HG03558 (cell line): Measurements from ENCODE around the gene ABR.
"Not testable (repeated sequence)": the region's sequence is repeated elsewhere in the genome, so short reads cannot be mapped to it uniquely, and the experiment has no call there.

Experiments used
- ATAC-seq: cut with Tn5 transposase; IDR thresholded peaks from one replicate; pipeline ENCODE4 v1.9.1; 2021; ENCODE audit warnings: moderate number of reproducible peaks; ENCODE audit not compliant: unreplicated experiment; ENCODE audit errors: extremely low read depth

The ABR gene

DNA sequence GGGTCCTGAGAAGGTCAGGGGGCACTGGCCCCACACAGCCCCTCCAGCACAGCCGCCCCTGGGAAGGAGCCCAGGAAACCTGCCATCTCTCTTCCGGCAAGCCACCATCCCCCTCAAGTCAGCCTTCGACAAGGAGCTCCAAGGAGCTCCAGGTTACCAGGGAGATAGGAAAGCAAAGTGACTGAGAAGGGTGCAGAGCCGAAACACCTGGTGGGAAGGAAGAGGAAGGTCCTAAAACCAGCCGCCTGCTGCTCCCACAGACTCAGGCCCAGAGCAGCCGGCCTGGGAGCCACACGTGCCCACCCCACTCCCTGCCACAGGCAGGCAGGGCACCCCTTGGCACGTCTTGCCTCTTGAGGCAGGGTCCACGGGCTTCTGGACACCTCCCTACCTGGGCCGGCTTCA, 102.2 kb downstream of the ABR start:
- no peak for ATAC-seq

DNA sequence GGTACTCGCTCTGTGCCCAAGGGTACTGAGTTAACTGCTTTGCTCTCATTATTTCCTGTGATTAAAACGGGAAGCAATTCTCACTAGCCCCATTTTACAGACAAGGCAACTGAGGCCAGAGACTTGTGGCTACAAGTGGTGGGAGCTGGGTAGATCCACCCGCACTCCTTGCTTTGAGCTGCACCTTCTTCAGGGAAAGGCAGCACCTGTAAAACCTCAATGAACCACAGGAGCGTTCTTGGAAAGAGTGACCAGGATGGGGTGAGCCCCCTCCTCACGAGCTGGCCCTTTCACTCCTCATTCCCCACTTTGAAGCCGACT, 102.8 kb downstream of the ABR start:
- ATAC-seq, result no peak

DNA sequence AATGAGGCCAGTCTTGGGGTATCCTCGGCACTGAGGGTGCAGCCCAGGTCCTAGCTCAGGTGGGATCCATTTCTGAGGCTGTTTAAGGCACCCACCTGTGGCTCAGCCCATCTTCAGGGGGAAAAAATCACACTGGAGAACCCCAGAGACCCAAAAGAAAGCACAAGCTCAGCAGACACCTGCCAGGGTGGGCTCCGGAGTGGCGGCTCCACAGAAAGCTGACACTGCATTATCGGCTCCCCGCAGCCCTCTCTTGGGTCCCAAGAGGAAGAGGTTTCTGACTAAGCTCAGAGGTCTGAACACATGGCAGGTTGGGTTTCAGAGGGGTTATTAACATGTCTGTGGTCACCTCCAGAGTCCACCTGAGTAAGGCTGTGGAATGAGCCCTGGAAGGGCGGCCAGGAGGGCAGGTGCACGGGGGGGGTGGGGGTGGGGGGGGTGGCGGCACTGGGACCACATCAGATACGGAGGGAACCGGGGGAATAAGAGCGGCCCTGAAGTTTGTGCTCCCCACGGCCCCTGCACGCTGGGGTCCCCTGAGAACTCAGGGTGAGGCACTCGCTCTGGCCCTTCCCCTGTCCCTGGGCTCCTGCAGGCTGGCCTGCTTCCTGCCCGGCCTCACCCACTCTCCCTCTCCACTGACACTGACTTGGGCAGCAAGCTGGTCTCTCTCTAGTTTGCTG, 103.3 kb downstream of the ABR start:
- ATAC-seq, result no peak

DNA sequence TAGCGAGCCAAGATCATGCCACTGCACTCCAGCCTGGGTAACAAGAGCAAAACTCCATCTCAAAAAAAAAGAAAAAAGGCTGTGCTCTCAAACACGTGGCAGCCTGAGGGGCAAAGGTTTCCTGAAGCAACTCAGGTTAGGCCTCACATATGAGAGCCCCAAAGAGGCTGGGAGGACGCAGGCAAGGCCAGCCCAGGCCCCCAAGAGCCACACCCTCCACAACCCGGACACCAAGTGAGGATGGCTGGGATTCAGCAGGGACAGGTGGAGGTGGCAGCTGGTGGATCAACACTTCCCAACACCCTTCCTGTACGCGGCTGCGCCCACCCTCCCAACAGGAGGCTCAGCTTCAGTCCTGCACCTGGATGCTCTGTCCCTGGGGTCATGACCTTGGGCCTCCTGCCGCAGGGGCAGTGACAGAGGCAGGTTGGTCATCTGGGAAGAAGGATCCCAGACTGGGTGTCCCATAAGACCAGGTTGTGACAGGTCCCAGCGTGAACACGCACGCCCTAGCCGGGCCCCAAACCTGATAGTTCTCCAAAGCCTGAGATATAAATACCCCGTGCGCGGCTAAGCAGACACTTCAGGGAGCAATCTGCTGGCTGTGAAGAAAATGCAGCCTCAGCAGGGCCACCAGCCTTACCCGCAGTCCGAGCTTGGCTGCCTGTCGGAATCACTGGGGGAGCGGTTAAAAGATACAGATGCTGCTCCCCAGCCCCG, 104.7 kb downstream of the ABR start:
- no peak for ATAC-seq

DNA sequence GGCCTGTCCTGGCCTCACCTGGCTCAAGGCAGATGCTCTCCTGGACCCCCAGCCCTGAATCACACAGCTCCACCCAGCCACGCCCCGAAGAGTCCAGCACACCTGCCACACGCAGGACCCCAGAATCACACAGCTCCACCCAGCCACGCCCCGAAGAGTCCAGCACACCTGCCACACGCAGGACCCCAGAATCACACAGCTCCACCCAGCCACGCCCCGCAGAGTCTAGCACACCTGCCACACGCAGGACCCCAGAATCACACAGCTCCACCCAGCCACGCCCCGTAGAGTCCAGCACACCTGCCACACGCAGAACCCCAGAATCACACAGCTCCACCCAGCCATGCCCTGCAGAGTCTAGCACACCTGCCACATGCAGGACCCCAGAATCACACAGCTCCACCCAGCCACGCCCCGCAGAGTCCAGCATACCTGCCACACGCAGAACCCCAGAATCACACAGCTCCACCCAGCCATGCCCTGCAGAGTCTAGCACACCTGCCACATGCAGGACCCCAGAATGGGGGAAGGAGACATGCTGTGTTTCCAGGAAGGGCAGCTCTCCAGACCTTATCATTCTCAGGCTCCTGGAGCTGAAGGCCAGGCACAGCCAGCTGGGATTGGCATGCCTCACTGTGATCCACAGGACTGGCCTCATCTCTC, 105.7 kb downstream of the ABR start:
- not testable (repeated sequence) for ATAC-seq

DNA sequence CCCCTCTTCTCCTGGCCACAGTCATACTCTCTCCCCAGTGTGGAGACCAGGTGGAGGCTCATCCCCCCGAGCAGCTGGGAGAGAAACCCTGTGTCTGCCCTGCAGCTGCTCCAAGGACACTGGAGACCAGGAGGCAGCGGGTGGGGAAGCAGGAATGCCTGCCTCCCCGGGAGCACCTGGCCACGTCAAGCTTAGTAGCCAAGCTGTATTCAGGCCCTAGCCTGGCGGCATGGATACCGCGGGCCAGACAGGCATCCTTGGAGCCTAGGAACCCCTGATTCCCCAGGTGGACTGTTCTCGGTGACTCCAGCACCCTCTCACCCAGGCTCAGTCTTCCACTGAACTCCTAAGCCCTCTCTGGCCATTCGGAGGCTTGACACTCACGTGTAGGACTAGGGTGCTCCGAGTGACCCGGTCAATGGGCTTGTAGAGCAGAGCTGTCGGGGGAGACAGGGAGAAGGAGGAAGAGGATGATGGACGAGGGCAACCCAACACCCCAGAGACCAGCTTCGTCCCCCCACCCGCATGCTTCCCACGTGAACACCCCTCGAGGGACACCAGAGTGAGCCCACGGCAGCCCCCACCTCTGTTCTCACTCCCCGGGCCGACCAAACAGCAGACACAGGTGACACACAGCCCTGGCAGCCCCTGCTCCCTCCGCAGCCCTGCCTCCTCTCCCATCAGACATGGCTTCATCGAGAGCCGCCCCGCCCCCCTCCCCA, 106.4 kb downstream of the ABR start:
- no peak for ATAC-seq

DNA sequence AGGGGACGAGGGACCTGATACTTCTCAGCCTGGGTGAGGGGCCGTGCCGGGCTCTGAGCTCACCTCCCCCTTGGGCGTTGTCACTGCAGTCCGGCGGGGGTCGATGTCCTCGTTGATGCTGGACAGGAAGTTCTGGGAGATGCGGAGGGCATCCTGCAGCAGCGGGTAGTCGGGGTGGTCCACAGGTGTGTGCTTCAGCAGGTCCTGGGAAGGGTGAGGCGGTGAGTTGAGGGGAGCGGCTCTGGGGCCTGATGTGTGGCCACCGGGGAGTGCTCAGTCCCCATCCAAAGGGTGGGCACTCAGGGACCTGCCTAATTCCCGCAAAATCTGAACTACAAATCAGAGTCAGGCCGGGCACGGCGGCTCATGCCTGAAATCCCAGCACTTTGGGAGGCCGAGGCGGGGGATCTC, 107.2 kb downstream of the ABR start:
- no peak for ATAC-seq

DNA sequence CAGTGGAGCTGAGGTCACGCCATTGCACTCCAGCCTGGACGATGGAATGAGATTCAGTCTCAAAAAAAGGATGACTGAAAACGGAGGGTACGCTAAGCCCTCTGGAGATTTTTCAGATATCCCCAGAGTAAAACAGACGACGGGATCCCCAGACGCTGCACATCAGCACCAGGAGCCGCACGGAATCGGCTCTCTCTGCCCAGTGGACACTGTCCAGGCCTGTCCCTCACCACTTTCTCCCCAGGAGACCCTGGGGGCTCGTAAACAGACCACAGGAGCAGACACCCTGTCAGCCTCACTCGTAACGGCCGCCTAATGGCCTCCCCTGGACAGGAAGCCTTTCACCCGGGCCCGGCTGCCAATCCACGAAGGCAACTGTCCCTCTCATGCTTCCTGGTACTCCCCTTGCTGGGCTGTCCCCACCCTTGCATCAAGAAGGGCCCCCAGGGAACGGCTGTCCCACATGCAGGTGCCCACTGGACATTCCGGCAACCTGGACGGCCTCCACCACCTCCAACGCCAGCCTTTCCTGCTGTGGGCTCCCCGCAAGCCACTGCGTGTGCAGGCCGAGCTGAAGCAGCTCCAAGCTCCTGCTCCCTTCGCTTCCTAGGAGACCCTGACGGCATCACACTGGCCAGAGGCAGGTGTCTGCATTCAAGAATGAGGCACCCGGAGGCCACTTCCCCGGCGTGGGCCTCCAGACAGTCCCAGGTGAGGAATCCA, 108.5 kb downstream of the ABR start:
- no peak for ATAC-seq

DNA sequence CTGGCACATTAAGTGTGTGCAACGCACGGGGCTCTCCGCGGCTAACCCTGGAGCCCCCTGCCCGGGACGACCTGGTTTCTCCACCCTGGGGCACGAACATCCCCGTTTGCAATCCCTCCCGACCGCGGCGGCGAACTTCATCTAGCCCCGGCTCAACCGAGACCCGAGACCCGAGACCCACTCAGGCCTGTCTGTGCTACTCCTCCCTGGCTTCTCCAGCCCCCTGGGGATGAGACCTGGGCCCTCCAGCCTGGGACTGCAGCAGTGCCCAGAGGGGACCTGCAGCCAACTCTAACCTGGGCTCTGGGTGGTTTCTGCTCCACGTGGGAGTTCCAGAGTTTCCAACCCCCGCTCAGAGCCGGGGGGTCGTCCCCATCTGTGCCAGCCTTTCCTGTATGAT, 109.4 kb downstream of the ABR start:
- no peak for ATAC-seq

DNA sequence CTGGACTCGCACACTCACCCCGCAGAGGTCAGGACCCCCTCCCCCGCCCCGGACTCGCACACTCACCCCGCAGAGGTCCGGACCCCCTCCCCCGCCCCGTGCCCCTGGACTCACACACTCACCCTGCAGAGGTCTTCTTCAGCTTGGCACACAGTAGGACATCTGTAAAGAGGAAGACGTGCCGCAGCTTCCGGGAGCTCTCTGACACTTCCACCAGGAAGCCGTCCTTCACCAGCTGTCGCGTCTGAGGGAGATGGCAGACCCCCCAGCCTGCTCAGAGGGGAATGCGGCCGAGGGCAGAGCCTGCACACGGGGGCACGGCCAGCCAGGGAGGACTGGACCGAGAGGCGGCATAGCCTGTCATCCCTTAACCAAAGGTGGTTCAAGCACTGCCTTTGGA, 109.9 kb downstream of the ABR start:
- no peak for ATAC-seq

DNA sequence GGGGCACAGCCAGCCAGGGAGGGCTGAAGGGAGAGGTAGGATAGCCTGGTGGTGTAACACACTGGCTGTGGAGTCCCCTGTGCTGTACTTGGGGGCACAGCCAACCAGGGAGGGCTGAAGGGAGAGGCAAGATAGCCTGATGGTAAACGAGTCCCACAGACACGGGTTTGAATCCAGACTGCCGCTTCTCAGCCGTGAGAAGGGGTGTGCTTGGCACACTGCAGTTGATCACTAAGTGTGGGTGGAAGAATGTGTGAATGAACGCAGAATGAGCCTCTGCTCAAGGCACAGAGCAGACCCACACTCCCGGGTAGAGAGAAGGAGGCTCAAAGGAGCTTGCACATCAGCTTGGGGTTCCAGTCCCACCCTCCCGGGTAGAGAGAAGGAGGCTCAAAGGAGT, 111.4 kb downstream of the ABR start:
- no peak for ATAC-seq

DNA sequence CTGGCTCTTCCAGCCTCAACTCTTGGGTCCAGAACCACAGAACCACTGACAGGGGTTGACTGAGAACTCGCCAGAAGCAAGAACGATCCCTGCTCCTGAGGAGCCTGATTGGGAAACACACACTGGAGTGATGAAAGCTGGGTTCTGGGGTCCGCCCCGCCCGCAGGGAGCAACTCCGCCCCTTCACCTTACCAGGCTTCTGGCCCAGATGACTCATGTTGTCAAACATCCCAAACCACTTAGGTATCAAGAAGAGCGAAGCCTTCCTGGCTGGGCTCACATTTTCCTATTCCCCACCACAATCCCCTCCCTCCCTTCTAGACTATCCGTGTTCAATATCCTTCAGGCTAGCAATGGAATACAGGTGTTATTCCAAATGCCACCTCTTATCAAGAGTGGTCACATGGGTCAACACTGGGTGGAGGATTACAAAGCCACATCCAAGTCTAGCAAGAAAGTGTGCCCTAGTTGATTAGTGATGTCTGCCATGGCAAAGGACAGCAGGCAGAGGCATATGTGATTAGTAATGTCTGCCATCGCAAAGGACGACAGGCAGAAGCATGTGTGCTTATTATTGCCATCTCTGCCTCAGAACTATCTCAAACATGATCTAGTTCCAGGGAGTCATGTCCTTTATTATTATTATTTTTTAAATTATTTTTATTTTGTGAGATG, 112.4 kb downstream of the ABR start:
- ATAC-seq, result no peak

DNA sequence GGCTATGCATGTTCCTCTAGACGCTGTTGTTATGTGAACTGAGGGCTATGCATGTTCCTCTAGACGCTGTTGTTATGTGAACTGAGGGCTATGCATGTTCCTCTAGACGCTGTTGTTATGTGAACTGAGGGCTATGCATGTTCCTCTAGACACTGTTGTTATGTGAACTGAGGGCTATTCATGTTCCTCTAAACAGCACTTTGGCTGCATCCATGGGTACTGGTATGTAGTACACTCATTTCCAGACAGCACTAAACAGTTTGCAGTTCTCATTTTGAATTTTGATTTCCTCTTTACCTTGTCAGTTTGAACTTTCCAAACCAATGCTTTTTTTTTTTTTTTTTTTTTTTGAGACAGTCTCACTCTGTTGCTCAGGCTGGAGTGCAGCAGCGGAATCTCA, 114.4 kb downstream of the ABR start:
- not testable (repeated sequence) for ATAC-seq

DNA sequence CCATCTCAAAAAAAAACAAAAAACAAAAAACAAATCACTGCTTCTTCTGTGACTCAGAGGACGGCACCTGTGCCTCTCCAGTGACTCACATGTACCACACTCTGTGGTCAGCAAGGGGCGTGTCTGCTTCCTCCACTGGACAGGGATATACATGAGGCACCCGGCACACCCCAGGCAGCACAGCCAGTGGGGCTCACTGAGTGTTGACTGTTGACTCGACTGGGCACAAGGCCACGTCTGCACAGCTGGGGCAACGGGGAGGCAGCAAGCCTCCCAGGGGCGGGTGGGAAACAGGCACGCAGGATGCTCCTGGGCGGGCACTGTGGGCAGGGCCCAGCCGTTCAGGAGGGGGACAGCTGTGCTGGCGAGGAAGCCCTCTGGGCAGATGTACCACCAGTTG, 118.8 kb downstream of the ABR start:
- no peak for ATAC-seq

DNA sequence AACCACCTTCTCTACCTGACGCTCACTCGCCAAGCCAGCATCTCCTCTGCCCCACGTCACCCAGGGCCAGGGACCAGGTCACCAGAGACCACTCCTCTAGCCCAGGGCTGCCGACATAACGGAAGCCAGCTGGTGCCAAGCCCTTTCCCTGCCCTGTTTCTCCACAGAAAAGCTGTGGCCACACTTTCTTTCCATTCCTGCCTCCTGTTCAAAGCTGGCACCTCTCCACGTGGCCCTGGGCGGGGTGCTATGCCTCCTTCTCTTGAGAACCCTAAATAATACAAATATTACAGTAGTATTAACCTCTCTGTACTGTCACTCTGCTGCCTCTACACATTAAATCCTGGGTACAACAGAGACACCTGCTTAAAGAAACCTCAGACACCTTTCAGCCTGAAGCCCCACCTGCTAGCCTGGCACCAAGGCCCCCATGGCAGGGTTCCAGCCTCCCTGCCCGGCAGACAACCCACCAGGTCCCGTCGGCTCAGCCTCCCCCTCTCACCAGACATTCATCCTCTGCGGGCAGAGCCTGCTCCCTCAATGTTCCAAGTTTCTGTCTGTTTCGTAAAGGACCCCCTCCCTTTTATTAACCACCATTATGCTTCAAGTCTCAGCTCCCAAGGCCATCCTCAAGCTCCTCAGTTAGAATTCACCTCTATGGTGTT, 120.5 kb downstream of the ABR start:
- ATAC-seq, result no peak

DNA sequence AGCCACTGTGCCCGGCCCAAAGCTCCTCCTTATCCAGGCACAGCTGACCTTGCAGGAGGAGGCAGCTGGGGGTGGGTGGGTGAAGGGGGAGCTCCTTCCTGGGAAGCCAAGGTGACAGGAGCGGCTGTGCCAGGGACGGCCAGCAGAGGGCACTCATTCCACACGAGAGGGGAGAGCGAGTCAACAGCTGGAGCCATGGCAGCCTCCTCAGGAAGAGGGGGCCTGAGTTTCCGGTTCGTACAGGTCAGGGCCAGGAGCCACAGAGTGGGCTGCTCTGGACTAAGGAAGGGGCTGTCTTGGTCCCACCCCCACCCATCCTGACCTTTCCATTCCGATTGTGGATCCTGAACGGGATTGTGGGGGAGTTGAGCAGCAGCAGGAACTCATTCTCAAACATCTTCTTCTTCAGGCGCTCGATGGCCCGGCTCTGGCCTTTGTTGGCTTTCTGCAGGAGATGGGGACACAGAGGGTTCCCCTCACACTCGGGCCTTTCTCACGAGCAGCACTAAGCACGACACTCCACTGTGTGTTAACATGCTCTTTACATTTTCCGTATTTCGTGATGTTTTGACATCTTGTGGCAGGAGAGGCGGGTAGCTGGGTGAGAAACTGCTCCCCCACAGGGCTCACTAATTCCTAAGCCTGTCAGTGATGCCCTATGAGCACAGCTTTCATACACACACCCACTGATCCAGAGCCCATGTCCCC, 121.2 kb downstream of the ABR start:
- ATAC-seq, result no peak

DNA sequence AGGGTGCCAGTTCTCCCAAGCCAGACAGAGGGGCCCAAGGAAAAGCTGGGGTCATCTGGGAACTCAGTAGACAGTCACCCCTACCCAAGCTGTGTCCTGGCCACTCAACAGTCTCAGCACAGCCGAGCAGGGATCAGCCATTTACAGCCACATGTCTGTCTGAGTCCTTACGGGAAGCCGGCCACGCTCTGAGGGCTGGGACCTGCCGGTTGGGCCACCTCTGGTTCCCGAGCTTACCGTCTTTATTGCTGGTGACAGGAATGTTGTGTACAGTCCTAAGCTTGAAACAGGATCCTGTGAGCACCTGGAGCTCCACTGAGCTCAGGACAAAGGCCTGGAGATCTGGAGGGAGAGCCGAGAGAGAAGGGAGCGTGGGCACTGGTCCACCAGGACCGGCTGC, 123.0 kb downstream of the ABR start:
- no peak for ATAC-seq

DNA sequence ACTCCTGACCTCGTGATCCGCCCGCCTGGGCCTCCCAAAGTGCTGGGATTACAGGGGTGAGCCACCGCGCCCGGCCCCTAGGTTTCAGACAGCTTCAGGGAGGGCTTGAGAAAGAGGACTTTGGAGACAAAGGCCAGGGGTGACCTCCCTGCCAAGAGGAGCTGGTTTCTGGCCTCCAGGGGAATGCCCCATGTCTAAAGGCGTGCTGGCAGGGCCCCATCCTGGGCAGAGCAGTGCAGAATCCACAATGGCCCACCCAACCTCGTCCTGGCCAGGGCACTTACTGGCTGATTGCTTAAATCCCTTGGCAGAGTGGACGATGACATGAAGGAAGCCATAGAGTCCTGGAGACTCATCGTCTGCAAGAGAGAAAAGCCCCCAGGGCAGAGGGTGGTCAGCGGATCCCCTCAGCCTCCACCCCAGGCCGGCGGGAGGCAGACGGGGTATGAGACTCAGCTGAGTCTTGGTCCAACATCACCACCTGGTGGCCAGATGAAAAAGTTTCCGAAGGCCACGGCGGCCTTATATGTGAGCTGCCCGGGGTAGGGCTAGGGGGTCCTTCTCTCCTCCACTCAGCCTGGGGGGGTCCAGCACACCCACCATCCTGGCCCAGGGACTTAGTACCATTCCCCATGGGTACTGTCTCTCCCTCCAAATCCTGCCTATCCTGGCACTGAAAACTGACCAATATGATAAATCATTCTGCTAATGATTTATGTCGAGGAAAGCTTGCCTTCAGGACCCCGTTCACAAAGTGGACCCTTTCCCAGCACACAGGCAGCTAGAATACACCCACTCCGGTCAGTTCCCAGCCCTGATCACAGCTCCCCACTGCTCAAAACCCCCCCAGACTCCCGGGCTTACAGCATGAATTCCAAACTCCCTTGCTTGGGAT, 123.8 kb downstream of the ABR start:
- ATAC-seq, result no peak
